ENCODE results near the gene POU6F2. TPM values are rescaled to one million over a fixed set of nuclear protein-coding genes. Genes with fewer than 3 reads are reported as not detected.

POU6F2 gene
- total RNA-seq, 1 experiment from 2014 or later, result not detected

DNA sequence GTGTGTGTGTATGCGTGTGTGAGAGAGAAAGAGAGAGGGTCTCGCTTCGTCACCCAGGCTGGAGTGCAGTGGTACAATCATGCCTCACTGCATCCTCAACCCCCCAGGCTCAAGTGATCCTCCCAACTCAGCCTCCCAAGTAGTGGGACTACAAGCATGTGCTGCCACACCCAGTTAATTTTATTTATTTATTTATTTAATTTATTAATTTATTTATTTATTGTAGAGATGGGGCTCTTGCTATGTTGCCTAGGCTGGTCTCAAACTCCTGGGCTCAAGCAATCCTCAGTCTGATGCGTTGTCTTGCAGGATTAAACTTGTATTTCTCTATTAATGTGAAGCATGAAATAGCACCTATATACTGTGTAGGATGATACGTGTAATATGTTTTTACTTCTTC, 21.8 kb upstream of the POU6F2 start:
- H3K27ac ChIP-seq (ENCODE audit: low read depth, low read length, poor library complexity, severe bottlenecking), result no peak overlapping the region
- BruUV-seq (replicated peaks), result no TSS peak
- H3K27me3 ChIP-seq (replicated peaks; ENCODE audit: insufficient read depth, low read depth, low read length, poor library complexity), result peaks cover 14% of the 10 kb centered on the region
- H3K36me3 ChIP-seq (ENCODE audit: insufficient read depth, low read length, poor library complexity, severe bottlenecking), result no peaks in the 10 kb centered on the region
- H3K4me3 ChIP-seq (ENCODE audit: low read depth, low read length, poor library complexity, severe bottlenecking), result no peak overlapping the region
- no peaks in the 10 kb centered on the region for H3K9me3 ChIP-seq (ENCODE audit: low read depth, low read length, poor library complexity, severe bottlenecking)
- CTCF ChIA-PET, result no interaction called here
- POLR2A ChIA-PET (ENCODE audit: low non-redundant PET), result no interaction called here
- no peak for TF ChIP-seq EZH2 (IDR thresholded peaks at IDR 0.05; ENCODE audit: borderline replicate concordance, low read depth, low read length, poor library complexity, severe bottlenecking)
- TF ChIP-seq, protein P1, sequence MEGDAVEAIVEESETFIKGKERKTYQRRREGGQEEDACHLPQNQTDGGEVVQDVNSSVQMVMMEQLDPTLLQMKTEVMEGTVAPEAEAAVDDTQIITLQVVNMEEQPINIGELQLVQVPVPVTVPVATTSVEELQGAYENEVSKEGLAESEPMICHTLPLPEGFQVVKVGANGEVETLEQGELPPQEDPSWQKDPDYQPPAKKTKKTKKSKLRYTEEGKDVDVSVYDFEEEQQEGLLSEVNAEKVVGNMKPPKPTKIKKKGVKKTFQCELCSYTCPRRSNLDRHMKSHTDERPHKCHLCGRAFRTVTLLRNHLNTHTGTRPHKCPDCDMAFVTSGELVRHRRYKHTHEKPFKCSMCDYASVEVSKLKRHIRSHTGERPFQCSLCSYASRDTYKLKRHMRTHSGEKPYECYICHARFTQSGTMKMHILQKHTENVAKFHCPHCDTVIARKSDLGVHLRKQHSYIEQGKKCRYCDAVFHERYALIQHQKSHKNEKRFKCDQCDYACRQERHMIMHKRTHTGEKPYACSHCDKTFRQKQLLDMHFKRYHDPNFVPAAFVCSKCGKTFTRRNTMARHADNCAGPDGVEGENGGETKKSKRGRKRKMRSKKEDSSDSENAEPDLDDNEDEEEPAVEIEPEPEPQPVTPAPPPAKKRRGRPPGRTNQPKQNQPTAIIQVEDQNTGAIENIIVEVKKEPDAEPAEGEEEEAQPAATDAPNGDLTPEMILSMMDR (conservative IDR thresholded peaks at IDR 0.05; ENCODE audit: low read depth, low read length), result no peak
- intact Hi-C loops (cut with micrococcal nuclease; ENCODE audit: unreplicated experiment), result no loop called here
- DNase-seq (ENCODE audit: low spot score), result no peak
- H3K4me1 ChIP-seq (ENCODE audit: insufficient read depth, low read length, poor library complexity, severe bottlenecking), result no peaks in the 10 kb centered on the region

DNA sequence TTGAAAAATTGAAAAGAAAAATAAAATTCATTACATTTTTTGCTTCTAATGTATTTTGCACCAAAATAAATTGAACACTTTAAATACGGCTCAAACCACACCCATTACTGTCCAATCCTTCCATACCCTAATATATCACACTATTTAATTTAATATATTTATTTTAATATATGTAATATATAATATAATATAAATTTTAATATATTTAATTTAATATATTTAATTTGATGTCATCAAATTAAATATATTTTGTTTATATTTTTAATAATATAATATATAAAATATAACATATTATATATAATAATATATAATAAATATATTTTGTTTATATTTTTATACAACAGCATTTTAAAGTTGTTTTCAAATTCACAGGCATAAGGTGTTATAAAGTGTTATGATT, 15.7 kb upstream of the POU6F2 start:
- no peak overlapping the region for H3K27ac ChIP-seq (ENCODE audit: low read depth, low read length, poor library complexity, severe bottlenecking)
- H3K9me3 ChIP-seq (ENCODE audit: low read depth, low read length, poor library complexity, severe bottlenecking), result peaks cover 6% of the 10 kb centered on the region
- DNase-seq (ENCODE audit: low spot score), result no peak
- ChIA-PET CTCF (no interaction called here), POLR2A (ENCODE audit: low non-redundant PET) (no interaction called here)
- peaks cover 26% of the 10 kb centered on the region for H3K27me3 ChIP-seq (replicated peaks; ENCODE audit: insufficient read depth, low read depth, low read length, poor library complexity)
- no peak for TF ChIP-seq EZH2 (IDR thresholded peaks at IDR 0.05; ENCODE audit: borderline replicate concordance, low read depth, low read length, poor library complexity, severe bottlenecking)
- TF ChIP-seq, protein P1 (conservative IDR thresholded peaks at IDR 0.05; ENCODE audit: low read depth, low read length), result no peak
- intact Hi-C loops (cut with micrococcal nuclease; ENCODE audit: unreplicated experiment), result no loop called here
- H3K36me3 ChIP-seq (ENCODE audit: insufficient read depth, low read length, poor library complexity, severe bottlenecking), result no peaks in the 10 kb centered on the region
- BruUV-seq (replicated peaks), result no TSS peak
- H3K4me3 ChIP-seq (ENCODE audit: low read depth, low read length, poor library complexity, severe bottlenecking), result no peak overlapping the region
- no peaks in the 10 kb centered on the region for H3K4me1 ChIP-seq (ENCODE audit: insufficient read depth, low read length, poor library complexity, severe bottlenecking)

DNA sequence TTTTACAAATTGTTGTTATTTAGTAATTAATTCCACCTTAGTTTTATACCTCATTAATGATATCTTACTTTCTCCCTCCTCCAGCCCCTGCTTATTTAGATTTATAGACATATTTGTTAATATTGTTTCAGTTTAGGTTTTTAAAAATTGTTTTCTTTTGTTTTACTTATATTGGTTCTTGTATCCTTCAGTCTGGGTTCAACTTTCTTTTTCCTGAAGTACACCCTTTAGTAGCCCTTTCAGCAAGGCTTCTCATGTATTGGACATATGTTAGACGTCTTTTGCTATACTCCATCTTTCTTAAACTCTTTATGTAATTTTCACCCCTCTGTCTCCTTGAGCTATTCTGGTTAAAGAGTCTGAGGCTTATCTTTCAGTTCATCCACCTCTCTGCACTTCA, 12.8 kb upstream of the POU6F2 start:
- H3K27ac ChIP-seq (ENCODE audit: low read depth, low read length, poor library complexity, severe bottlenecking), result no peak overlapping the region
- no peaks in the 10 kb centered on the region for H3K36me3 ChIP-seq (ENCODE audit: insufficient read depth, low read length, poor library complexity, severe bottlenecking)
- H3K4me1 ChIP-seq (ENCODE audit: insufficient read depth, low read length, poor library complexity, severe bottlenecking), result no peaks in the 10 kb centered on the region
- BruUV-seq (replicated peaks), result no TSS peak
- ChIA-PET POLR2A (ENCODE audit: low non-redundant PET) (no interaction called here), CTCF (no interaction called here)
- no peak for DNase-seq (ENCODE audit: low spot score)
- peaks cover 26% of the 10 kb centered on the region for H3K27me3 ChIP-seq (replicated peaks; ENCODE audit: insufficient read depth, low read depth, low read length, poor library complexity)
- no peak for TF ChIP-seq EZH2 (IDR thresholded peaks at IDR 0.05; ENCODE audit: borderline replicate concordance, low read depth, low read length, poor library complexity, severe bottlenecking)
- TF ChIP-seq, protein P1 (conservative IDR thresholded peaks at IDR 0.05; ENCODE audit: low read depth, low read length), result no peak
- no peak overlapping the region for H3K4me3 ChIP-seq (ENCODE audit: low read depth, low read length, poor library complexity, severe bottlenecking)
- intact Hi-C loops (cut with micrococcal nuclease; ENCODE audit: unreplicated experiment), result no loop called here
- peaks cover 6% of the 10 kb centered on the region for H3K9me3 ChIP-seq (ENCODE audit: low read depth, low read length, poor library complexity, severe bottlenecking)

Data from A673 (cell line).